ENCODE data around the gene ANLN.
"Not testable (repeated sequence)": the region's sequence is repeated elsewhere in the genome, so short reads cannot be mapped to it uniquely, and the experiment has no call there.

ANLN gene, protein sequence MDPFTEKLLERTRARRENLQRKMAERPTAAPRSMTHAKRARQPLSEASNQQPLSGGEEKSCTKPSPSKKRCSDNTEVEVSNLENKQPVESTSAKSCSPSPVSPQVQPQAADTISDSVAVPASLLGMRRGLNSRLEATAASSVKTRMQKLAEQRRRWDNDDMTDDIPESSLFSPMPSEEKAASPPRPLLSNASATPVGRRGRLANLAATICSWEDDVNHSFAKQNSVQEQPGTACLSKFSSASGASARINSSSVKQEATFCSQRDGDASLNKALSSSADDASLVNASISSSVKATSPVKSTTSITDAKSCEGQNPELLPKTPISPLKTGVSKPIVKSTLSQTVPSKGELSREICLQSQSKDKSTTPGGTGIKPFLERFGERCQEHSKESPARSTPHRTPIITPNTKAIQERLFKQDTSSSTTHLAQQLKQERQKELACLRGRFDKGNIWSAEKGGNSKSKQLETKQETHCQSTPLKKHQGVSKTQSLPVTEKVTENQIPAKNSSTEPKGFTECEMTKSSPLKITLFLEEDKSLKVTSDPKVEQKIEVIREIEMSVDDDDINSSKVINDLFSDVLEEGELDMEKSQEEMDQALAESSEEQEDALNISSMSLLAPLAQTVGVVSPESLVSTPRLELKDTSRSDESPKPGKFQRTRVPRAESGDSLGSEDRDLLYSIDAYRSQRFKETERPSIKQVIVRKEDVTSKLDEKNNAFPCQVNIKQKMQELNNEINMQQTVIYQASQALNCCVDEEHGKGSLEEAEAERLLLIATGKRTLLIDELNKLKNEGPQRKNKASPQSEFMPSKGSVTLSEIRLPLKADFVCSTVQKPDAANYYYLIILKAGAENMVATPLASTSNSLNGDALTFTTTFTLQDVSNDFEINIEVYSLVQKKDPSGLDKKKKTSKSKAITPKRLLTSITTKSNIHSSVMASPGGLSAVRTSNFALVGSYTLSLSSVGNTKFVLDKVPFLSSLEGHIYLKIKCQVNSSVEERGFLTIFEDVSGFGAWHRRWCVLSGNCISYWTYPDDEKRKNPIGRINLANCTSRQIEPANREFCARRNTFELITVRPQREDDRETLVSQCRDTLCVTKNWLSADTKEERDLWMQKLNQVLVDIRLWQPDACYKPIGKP

DNA sequence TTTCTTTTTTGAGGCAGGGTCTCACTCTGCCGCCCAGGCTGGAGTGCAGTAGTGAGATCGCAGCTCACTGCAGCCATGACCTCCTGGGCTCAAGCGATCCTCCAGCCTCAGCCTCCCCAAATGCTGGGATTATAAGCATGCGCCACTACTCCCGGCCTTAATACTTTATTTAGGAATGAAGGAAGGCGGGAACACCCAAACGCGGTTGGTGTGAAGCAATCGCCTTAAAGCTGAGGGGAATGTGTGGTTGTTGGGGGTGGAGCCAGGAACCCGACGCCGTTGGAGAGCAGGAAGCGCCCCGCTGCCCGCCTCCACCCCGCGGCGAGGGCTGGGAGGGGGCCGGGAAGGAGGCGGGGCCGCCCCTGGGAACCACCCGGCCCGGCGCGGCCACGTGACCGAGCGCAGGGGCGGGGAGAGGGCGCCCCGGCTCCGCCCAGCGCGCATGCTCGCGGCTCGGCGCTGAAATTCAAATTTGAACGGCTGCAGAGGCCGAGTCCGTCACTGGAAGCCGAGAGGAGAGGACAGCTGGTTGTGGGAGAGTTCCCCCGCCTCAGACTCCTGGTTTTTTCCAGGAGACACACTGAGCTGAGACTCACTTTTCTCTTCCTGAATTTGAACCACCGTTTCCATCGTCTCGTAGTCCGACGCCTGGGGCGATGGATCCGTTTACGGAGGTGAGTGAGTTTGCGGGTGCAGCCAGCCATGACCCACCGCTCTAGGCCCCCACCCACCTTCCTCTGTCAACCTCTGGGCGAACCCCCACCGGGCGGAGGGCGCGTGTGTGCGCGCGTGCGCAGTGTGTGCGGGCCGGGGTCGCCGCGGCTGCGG, at the start of gene ANLN:
ANLN (plus strand) TSS at position 492 of the 828 bp plus-strand sequence; CDS start at position 657, 165 bp downstream.
- DNase-seq: peak; percentile 87

DNA sequence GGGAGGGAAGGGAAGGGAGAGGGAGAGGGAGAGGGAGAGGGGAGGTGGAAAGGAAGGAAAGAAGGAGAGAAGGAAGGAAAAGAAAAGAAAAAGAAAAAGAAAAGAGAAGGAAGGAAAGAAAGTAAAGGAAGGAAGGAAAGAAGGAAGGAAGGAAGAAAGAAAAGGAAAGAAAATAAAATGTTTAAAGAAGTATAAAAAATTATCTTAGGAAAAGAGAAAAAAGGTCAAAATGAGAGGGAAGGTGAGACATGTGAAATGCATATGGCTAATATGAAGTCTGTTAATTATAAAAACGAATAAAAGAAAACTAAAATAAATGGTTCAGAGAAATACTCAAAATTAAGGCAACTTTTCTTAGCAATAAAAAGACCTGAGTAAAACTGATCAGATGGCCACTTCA, 46.1 kb upstream of the ANLN start:
- DNase-seq: no peak

DNA sequence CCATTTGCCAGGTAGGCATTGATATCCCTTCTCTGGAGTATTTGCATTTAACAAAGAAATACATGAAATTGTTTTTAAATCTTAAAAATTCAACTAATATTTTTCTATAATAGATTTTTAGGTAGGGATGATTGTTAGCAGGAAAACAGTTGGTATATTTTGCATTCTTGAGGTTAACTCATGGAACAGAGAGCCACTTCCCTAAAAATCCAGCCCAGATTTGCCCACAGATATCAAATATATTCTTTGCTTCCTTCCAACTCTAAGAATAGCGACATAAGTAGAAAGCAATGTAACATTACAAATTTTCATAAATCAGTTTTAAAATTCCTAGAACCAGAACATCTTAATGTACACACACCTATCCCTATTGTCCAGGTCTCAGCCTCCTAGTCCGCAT, 45.0 kb upstream of the ANLN start:
- DNase-seq: no peak

DNA sequence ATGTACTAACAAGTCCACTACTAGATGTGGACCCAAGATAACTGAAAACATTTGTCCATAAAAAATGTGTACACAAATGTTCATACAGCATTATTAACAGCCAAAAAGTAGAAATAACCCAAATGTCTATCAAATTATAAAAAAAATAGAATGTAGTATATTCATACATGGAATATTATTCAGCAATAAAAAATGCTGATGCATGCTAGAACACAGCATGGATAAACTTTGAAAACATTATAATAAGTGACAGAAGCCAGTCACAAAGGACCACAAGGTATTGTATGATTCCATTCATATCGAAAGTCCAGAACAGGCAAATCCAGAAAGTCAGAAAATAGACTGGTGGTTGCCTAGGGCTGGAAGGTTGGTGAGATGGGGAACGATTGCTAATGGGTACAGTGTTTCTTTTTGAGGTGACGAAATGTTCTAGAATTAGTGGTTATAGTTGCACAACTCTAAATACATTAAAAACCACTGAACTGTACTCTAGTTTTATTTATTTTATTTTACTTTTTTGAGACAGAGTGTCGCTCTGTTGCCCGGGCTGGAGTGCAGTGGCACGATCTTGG, 43.3 kb upstream of the ANLN start:
- no peak for DNase-seq

DNA sequence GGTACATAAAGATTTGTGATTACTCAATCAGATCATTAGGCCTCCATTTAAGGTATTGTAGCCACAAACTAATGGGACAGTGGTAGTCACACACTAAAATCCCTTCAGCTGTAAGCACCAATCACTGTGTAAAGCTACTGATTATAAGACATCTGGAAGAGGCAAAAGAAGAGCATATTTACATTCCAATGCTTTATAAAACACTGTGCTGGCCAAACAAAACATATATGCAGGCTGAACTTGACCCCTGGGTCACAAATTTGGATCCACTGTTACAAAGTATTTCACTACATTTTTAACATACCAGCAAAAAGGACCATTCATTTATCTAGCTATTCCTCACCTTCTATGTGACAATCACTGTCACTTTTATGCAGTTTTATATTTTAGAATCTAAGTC, 41.4 kb upstream of the ANLN start:
- no peak for DNase-seq

DNA sequence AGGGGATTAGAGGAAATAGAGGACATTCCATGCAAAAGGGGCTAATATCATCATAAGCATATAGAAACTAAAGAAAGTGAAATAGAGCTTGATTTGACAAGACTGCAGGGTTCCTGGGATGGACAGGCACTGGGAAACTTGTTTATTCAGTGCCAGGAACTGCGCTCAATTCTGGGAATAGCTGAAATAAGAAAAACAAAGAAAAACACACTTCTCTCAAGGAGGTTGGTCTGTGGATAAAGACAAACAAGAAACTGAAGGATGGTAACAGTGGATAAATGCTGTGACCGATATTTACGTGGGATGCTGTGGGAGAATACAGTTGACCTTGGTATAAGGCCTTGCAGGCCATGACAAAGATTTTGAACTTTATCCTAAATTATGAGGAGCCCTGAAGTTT, 40.9 kb upstream of the ANLN start:
- no peak for DNase-seq

DNA sequence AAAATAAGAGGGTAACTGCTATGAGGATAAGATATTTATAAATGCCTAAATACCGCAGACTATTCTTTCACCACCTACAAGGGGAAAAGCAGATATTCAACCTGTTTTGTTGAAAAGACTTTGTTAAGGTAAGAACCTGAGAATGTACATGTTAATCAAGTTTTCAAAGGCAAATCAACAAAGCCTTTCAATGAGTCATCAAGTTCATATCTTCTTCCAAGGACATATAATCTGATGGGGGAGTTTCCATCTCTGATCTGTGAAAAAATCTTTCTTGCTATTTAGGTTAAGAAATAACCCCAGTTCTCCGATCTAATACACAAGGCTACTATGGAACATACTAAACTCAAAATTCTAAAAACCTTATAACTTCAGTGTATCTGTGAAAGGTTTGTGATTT, 40.0 kb upstream of the ANLN start:
- no peak for DNase-seq

DNA sequence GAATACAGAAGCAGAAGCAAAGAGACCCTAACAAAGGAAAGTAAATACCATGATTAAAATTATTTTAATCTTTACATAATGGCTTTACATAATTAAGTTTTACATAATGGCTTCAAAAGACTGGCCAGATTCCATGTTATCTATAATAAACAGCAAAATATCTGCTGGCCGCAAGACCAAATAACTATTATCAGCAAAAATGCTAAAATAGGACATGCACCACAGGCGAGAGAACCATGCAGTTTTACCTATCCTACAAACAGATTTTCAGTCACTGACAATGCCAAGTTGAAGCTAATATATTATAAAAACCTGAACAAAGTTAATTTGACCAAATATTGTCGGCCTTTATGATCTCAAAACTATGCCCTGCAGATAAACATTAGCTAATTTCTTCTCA, 34.2 kb upstream of the ANLN start:
- no peak for DNase-seq

DNA sequence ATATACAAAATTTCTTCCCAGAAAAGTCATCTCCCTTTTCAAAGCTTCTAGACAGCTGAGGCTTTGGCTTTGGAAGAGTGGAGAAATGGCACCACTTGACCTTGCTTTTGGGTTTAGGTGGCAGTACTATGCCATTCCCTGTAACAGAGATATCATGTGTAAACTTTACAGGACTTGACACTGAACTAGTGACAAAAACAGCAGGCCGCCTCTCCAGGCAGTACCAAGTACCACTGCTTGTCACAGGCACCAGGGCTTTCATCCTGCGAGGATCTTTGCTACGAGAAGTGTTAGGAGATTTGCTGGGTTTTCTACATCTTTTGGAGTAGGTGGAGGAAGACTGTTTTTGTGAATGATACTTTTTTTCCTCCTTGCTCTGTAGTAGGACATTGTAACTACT, 32.6 kb upstream of the ANLN start:
- DNase-seq: no peak

DNA sequence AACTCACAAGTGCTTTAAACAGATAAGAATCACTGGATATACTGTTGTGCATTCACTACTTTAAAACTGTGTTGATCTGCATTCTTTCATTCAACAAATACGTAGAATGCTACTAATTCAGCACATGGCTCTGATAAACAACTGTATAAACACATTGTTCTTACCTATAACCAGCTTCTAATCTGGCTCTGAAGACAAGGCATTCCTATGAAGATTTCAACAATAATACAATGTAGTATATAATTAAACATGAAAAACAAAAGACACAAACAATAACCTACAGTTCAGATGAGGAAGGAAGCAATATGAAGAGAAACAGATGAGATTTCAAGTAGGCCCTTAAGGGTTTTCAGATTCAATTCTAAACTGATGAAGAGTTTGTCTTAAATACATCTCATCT, 31.1 kb upstream of the ANLN start:
- no peak for DNase-seq

DNA sequence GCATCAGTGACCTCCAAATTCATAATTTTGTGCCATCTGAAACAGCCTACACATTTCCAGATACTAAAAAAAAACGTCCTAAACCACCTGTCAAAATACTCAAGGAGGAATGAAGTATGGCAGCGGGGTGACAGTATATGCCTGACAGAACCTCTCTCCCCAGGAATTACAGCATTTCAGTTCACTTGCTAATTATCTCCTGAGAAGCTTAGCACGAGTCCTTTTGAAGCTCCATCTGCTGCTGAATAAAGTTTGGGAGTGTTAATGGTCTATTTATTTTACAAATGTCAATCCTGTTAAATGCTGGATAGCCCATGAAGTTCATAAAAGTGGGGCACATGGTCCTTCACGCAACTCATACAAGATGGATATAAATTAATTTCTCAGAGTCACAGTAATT, 29.4 kb upstream of the ANLN start:
- no peak for DNase-seq

DNA sequence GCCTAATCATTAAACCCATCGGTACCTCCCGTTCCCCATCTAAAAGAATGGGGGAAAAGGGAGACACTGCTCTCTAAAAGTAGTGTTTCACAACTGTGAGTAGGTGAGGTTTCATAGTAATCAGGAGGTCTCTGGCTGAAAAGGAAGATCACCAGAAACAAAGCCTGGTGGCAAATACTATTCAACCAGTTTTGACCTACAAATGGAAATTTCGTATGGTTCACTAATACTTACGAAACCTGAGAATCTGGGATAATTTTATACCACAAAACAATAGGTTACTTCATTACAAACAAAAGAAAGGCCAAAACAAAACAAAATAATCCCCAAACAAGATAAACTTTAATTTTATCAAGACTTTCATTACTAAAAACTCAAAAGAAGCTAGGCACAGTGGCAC, 28.4 kb upstream of the ANLN start:
- DNase-seq: no peak

DNA sequence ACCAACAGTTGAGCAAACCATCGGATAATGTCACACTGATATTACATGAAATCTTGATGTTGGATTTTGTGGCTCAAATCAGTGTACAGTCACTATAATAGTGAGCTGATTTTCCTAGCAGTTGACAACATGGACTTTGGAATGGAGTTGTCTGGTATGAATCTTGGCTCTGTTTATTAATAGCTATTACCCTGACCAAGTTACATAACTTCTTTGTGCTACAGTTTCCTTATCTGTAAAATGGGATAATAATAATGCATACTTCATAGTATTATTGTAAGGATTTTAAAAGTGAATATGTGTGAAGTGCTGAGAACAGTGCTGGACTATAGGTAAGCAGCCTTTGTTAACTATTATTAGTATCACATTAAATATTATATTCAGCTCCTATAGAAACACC, 26.1 kb upstream of the ANLN start:
- no peak for DNase-seq

DNA sequence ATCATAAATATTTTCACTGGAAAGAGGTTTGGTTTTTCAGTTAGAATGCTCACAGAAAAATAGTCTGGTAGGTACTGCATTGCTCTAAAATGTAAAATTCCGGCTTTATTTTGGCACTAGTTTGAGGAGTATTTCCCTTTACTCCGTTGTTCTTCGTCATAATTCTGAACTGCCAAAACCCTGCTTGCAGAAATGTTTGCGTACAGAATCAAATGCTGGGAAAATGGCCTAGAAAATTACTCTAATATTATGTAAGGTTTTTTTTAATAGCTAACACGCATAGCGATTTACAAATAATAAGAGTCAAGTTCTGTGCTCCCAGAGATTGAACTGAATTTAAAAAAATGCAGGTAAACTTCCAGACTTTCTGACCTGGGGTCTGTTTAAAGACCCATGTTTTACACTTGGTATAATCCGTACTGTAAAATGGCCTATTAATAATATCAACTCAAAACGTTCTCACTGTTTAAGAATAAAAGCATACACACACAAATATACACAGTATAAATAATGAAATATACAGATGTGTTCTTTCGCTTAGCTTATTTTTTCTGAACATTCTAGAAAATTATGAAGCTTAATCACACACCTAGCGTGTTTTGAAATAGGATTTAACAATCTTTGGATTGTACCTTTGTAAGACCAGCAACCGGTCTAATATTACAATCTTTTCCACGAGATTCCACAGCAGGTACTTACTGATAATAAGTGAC, 23.5 kb upstream of the ANLN start:
- DNase-seq: no peak

DNA sequence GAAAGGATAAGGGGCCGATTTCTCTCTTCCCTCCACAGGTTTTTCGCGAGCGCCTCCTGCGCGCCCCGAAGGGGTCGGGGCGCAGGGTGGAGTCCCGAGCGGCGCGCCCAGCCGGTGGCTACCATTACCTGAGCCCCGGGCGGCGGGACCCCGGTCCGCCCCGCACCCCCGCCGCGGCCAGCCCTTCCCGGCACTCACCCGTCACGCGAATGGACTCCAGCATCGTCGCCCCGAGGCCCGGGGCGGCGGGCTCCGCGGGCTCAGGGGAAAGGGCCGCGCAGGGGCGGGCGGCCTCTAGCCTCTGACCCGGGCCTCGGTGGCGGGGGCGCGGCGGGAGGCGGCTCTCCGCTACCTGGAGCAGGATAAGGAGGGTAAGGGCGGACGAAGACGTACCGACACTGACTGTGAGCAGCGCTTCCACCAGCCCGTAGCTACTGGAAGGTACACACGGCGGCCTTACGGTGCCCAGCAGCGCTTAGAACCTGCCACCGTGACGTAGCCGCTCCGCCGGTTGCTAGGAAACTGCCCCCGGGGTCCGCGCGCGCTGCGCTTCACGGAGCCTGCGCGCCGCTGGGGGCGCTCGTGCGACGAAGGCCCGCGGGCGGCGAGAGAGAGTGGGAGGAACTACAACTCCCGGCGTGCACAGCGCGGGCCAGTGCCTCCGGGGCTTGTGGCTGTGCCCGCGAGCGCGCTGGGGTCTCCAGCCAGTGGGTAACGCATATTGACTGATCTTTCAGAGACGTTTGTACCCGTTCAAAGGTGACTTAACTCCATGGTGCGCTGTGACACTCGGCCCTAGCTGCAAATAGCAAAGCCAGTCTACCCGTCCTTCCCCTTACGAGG, 22.7 kb upstream of the ANLN start:
- DNase-seq: peak; percentile 88

DNA sequence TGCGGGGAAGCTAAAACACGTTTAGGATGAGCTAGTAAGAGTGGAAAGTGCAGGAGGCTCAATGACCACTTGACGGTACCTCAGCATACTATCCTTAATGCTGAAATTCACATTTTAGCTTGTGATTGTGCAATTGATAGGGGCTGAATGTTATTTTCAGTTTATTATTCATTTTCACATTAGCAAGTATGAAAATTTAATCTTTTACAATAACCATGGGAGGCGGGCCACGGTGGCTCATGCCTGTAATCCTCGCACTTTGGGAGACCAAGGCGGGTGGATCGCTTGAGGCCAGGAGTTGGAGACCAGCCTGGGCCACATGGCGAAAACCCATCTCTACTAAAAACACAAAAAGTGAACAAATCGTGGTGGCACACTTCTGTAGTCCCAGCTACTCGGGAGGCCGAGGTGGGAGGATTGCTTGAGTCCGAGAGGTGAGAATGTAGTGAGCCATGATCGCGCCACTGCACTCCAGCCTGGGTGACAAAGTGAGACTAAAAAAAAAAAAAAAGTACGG, 22.0 kb upstream of the ANLN start:
- no peak for DNase-seq

DNA sequence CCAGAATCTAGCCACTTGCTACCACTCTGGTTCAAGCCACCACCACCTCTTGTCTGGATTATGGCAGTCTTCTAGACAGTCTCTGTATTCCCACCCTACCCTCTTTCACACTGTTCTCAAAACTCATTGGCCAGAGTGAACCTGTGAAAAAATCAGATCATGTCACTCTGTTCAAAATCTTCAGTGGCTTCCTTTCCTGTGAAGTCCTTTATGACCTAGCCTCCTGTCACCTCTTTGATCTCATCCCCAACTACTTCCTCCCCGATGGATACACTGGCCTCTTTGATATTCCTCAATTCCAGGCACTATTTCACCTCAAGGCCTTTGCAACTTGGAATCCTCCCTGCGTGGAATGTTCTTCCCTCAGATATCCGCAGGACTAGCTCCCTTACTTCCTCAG, 21.2 kb upstream of the ANLN start:
- DNase-seq: no peak

DNA sequence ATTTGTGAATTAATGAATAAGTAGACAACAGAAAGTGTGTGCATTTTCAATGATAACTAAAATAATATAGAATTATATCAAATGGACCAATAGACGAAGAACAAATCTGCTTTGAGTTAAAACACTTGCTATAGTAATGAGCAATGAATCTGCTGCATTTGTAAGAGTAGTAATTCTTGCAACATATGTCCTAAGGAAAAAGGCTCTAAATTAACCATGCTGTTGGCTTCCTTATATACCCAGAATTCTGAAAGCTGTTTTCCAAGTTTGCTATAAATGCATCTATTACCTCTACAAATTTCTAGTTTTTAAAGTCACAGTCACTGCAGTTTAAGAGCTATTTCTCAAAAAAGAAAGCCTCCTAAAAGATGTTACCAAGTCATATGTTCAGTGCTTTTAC, 20.5 kb upstream of the ANLN start:
- DNase-seq: no peak

DNA sequence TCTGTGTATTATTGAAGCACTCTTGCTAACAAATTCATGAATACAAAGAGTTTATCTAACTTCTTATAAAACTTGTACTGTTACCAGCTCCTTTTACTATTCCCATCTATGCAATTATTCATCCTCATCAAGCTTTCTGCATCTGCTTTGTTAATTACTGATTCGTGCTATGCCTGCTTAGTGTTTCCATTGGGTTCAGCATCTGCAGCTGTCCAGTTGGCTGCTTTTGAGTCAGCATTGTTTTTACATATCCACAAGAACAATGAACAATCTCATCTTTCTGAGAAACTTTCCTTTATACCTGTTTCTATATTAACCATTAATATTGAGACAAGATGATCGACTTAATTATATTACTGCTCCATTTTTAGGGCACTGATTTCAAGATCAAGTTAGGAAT, 19.6 kb upstream of the ANLN start:
- DNase-seq: no peak

DNA sequence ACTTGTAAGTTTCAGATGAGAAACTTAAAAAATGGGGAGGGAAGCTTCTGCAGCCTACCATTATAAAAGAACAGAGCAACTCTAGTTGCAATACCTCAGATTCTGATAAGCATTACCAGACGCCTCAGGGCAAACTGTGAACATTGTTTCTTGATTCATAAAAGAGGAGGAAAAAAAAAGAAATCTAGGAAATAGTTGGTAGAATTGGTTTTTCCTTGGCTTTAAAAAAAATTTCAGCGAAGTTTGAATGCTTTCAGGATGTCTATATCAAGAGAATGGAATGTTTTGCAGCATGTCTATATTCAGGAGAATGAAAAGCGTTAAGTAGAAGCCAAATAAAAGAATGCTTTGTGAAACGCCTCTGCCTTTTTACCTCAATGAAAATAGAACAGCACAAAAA, 17.5 kb upstream of the ANLN start:
- no peak for DNase-seq

DNA sequence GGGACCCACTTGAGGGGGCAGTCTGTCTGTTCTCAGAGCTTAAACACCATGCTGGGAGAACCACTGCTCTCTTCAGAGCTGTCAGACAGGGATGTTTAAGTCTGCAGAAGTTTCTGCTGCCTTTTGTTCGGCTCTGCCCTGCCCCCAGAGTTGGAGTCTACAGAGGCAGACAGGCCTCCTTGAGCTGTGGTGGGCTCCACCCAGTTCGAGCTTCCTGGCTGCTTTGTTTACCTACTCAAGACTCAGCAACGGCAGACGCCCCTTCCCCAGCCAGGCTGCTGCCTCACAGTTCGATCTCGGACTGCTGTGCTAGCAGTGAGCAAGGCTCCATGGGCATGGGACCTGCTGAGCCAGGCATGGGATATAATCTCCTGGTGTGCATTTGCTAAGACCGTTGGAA, 11.1 kb upstream of the ANLN start:
- DNase-seq: not testable (repeated sequence)
